Type B pancreatic cell (in vitro differentiated cells): ENCODE measurements around the gene AVPR2. TPM values are rescaled to one million over a fixed set of nuclear protein-coding genes. Genes with fewer than 3 reads are reported as not detected.

Experiments used
- DNase-seq: peaks from one replicate; pipeline ENCODE4 v3.0.0; 2021; ENCODE audit warnings: mixed read lengths; ENCODE audit not compliant: unreplicated experiment; ENCODE audit errors: extremely low spot score
- H3K27ac Mint-ChIP-seq: 2 replicates; pipeline ENCODE4 v1.8.0; 2021; ENCODE audit warnings: mild to moderate bottlenecking, mixed read lengths
- H3K27me3 Mint-ChIP-seq: 2 replicates; pipeline ENCODE4 v1.8.0; 2021; ENCODE audit warnings: mixed read lengths
- H3K36me3 Mint-ChIP-seq: 2 replicates; pipeline ENCODE4 v1.8.0; 2021; ENCODE audit warnings: mixed read lengths
- H3K4me1 Mint-ChIP-seq: one replicate; pipeline ENCODE4 v1.8.0; 2021; ENCODE audit warnings: mixed read lengths; ENCODE audit not compliant: unreplicated experiment
- H3K4me3 Mint-ChIP-seq: 2 replicates; pipeline ENCODE4 v1.8.0; 2021; ENCODE audit warnings: mild to moderate bottlenecking, mixed read lengths
- H3K9me3 Mint-ChIP-seq: 2 replicates; pipeline ENCODE4 v1.8.0; 2021; ENCODE audit warnings: mixed read lengths
- total RNA-seq: library from RNA; stranded (reverse); gene quantifications from 2 replicates; pipeline ENCODE4 v1.2.1, GENCODE V29; 2021; ENCODE audit warnings: low replicate concordance
- TF ChIP-seq, protein P1 (sequence below): fragments of 200-600 bp; sonication (generic); conservative IDR thresholded peaks from 2 replicates; pipeline ENCODE4 v1.5.0; 2021; ENCODE audit warnings: antibody characterized with exemption, mild to moderate bottlenecking

AVPR2 gene
- total RNA-seq, 1 donor from 2014 or later = not detected

DNA sequence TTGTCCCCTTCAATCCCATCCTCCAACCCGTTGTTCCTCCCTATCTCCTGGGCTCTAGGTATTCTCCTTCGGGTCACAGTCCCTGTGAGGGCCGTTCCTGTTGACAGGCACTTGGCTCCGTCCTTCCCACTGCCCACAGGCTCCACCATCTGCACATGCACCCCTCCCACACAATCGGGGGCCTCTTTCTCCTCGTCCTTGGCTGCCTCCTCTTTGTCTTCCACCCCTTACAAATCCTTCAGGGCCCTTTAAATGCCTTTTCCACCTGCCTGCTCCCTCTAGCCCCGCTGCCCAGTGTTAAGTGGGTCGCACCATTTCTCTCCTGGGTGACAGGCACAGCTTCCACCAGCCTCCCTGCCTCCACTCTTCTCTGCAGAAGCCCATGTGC, 2.7 kb upstream of the AVPR2 start:
- TF ChIP-seq, protein P1, sequence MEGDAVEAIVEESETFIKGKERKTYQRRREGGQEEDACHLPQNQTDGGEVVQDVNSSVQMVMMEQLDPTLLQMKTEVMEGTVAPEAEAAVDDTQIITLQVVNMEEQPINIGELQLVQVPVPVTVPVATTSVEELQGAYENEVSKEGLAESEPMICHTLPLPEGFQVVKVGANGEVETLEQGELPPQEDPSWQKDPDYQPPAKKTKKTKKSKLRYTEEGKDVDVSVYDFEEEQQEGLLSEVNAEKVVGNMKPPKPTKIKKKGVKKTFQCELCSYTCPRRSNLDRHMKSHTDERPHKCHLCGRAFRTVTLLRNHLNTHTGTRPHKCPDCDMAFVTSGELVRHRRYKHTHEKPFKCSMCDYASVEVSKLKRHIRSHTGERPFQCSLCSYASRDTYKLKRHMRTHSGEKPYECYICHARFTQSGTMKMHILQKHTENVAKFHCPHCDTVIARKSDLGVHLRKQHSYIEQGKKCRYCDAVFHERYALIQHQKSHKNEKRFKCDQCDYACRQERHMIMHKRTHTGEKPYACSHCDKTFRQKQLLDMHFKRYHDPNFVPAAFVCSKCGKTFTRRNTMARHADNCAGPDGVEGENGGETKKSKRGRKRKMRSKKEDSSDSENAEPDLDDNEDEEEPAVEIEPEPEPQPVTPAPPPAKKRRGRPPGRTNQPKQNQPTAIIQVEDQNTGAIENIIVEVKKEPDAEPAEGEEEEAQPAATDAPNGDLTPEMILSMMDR = no peak
- Mint-ChIP-seq H3K4me3 (no peak overlapping the region), H3K9me3 (no peaks in the 10 kb centered on the region), H3K27me3 (peaks cover 3% of the 10 kb centered on the region), H3K36me3 (no peaks in the 10 kb centered on the region), H3K27ac (no peak overlapping the region), H3K4me1 (no peaks in the 10 kb centered on the region)
- DNase-seq = no peak

DNA sequence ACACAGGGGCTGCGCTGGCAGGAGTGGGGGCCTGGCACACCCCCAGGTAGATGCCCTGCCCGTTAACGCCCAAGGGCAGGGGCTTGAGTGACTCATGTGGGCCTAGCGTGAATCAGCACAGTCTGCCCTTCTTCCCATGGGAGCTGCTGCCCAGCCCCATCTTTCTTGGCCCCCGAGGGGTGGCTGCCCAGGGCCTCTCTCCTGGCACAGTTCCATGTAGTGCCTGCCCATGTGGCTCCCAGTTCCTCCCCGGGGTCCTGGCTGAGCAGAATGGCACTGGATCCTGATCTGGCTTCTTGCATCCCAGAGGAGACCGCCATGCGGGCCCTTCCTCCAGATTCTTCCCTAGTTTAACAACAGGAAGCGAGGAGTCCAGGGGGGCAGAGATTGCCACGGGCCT, 2.1 kb upstream of the AVPR2 start:
- peaks cover 3% of the 10 kb centered on the region for H3K27me3 Mint-ChIP-seq
- no peaks in the 10 kb centered on the region for H3K4me1 Mint-ChIP-seq
- no peak overlapping the region for H3K4me3 Mint-ChIP-seq
- no peak overlapping the region for H3K27ac Mint-ChIP-seq
- H3K36me3 Mint-ChIP-seq = no peaks in the 10 kb centered on the region
- DNase-seq = no peak
- H3K9me3 Mint-ChIP-seq = no peaks in the 10 kb centered on the region
- TF ChIP-seq, protein P1 = no peak

DNA sequence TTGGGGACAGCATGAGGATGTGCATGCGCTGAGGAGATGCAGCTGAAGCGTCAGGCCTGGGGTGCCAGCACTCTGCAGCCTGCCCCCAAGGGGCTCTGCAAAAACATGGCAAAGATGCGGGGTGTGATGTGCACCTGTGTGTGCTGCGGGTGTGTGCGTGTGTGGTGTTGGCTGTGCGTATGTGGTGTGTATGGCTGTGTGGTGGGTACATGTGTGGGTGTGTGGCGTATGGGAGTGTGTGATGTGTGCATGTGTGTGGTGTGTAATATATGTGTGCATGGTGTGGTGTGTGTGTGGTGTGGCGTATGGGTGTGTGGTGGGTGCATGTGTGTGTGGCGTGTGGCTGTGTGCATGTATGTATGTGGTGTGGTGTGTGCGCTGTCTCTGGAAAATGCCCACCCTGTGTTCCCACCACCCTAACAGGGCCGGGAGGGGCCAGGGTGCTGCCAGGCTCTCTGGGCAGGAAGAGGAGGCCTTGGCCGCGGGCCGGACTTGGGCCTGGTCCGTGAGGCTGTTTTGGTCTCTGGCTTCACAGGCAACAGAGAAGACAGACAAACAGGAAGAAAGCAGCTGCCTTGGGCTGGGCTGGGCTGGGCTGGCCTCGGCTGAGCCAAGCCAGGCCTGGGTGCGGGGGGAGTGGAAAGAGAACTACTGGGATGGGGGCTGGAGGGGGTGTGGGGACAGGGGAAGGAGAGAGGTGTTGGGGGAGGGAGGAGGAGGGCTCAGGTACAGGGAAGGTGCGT, 1.1 kb upstream of the AVPR2 start:
- no peak overlapping the region for H3K4me3 Mint-ChIP-seq
- TF ChIP-seq, protein P1 = no peak
- H3K27me3 Mint-ChIP-seq = no peaks in the 10 kb centered on the region
- no peak overlapping the region for H3K27ac Mint-ChIP-seq
- DNase-seq = no peak
- H3K4me1 Mint-ChIP-seq = no peaks in the 10 kb centered on the region
- H3K9me3 Mint-ChIP-seq = no peaks in the 10 kb centered on the region
- H3K36me3 Mint-ChIP-seq = no peaks in the 10 kb centered on the region

DNA sequence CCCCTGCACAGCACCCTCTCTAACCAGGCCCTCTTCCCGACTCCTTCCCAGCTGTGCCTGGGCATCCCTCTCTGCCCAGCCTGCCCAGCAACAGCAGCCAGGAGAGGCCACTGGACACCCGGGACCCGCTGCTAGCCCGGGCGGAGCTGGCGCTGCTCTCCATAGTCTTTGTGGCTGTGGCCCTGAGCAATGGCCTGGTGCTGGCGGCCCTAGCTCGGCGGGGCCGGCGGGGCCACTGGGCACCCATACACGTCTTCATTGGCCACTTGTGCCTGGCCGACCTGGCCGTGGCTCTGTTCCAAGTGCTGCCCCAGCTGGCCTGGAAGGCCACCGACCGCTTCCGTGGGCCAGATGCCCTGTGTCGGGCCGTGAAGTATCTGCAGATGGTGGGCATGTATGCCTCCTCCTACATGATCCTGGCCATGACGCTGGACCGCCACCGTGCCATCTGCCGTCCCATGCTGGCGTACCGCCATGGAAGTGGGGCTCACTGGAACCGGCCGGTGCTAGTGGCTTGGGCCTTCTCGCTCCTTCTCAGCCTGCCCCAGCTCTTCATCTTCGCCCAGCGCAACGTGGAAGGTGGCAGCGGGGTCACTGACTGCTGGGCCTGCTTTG, 1.1 kb downstream of the AVPR2 start:
- H3K9me3 Mint-ChIP-seq = no peaks in the 10 kb centered on the region
- DNase-seq = no peak
- H3K27ac Mint-ChIP-seq = no peak overlapping the region
- H3K27me3 Mint-ChIP-seq = no peaks in the 10 kb centered on the region
- no peaks in the 10 kb centered on the region for H3K36me3 Mint-ChIP-seq
- H3K4me3 Mint-ChIP-seq = no peak overlapping the region
- no peaks in the 10 kb centered on the region for H3K4me1 Mint-ChIP-seq
- TF ChIP-seq, protein P1 = no peak

DNA sequence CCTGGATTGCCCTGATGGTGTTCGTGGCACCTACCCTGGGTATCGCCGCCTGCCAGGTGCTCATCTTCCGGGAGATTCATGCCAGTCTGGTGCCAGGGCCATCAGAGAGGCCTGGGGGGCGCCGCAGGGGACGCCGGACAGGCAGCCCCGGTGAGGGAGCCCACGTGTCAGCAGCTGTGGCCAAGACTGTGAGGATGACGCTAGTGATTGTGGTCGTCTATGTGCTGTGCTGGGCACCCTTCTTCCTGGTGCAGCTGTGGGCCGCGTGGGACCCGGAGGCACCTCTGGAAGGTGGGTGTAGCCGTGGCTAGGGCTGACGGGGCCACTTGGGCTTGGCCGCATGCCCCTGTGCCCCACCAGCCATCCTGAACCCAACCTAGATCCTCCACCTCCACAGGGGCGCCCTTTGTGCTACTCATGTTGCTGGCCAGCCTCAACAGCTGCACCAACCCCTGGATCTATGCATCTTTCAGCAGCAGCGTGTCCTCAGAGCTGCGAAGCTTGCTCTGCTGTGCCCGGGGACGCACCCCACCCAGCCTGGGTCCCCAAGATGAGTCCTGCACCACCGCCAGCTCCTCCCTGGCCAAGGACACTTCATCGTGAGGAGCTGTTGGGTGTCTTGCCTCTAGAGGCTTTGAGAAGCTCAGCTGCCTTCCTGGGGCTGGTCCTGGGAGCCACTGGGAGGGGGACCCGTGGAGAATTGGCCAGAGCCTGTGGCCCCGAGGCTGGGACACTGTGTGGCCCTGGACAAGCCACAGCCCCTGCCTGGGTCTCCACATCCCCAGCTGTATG, 1.8 kb downstream of the AVPR2 start:
- no peaks in the 10 kb centered on the region for H3K36me3 Mint-ChIP-seq
- no peak for DNase-seq
- TF ChIP-seq, protein P1 = no peak
- no peaks in the 10 kb centered on the region for H3K9me3 Mint-ChIP-seq
- no peaks in the 10 kb centered on the region for H3K4me1 Mint-ChIP-seq
- H3K27ac Mint-ChIP-seq = no peak overlapping the region
- no peak overlapping the region for H3K4me3 Mint-ChIP-seq
- H3K27me3 Mint-ChIP-seq = no peaks in the 10 kb centered on the region
